WTC11 (cell line): ENCODE results near the gene PRKAR1B.

ENCODE experiments used
- CTCF ChIP-seq: fragments of 200-600 bp; IDR thresholded peaks from 2 replicates; pipeline ENCODE4 v1.8.0; 2022; ENCODE audit warnings: antibody characterized with exemption
- JAZF1 ChIP-seq: fragments of 250-450 bp; sonication (Bioruptor Pico); IDR thresholded peaks from 2 replicates; pipeline ENCODE4 v1.9.0; 2021; ENCODE audit warnings: moderate library complexity, mild to moderate bottlenecking, inconsistent platforms
- NR2C2 ChIP-seq: sonication (generic); formaldehyde crosslinking; IDR thresholded peaks from 2 replicates; pipeline ENCODE4 v1.8.0; 2022; ENCODE audit warnings: mild to moderate bottlenecking, missing genetic modification reagents
- PRRX2 ChIP-seq: fragments of 250-450 bp; sonication (Bioruptor Pico); IDR thresholded peaks from 2 replicates; pipeline ENCODE4 v1.8.0; 2021; ENCODE audit warnings: mild to moderate bottlenecking

- TF ChIP-seq CTCF, result no peak
- no peak for TF ChIP-seq JAZF1 (CRISPR knock-in tag)
- no peak for TF ChIP-seq NR2C2 (CRISPR knock-in tag)
- no peak for TF ChIP-seq PRRX2 (CRISPR knock-in tag)
Measured at GRCh38 chr7:776381-776780, 49.3 kb upstream of the PRKAR1B start.
